Cardiac fibroblast (primary cell): Measurements from ENCODE around the gene ZNF615.
"Not testable (repeated sequence)": the region's sequence is repeated elsewhere in the genome, so short reads cannot be mapped to it uniquely, and the experiment has no call there.

Source experiments
- DNase-seq, 2 donors: peaks; one replicate each; pipeline versions ENCODE4 v3.0.0 to v3.0.0-alpha.2; 2010; ENCODE audit warnings: low read depth in 2 of 2
- H3K4me3 ChIP-seq, 2 donors: replicated peaks in 1 of 2; 1 replicate in 1 of 2; 2 replicates in 1 of 2; pipeline ENCODE4 v1.5.1; 2011; ENCODE audit warnings: low read depth in 2 of 2, low read length in 2 of 2, mild to moderate bottlenecking in 2 of 2, moderate library complexity in 1 of 2
- TF ChIP-seq, protein P1 (sequence below): IDR thresholded peaks from one replicate; pipeline ENCODE4 v1.5.1; 2011; ENCODE audit warnings: low read depth, mild to moderate bottlenecking, low read length, inconsistent platforms

ZNF615 gene

DNA sequence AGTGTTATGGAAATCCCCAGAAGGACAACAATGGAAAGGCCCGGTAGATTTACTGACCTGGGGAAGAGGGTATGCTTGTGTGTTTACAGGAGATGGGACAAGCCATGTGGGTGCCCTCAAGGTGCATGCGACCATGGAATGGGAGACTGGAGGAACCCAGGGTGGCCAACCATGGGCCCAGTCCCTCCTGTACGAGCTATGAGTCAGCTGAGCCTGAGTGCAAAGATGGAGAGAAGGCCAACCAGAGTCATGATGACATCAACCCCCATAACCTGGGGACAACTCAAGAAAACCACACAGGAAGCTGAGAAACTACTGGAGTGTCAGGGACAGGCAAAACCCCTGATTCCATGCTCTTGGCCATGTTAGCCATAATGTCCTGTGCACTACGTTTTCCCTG lies 29.1 kb downstream of the ZNF615 start:
- no peak overlapping the region for H3K4me3 ChIP-seq
- TF ChIP-seq, protein P1, sequence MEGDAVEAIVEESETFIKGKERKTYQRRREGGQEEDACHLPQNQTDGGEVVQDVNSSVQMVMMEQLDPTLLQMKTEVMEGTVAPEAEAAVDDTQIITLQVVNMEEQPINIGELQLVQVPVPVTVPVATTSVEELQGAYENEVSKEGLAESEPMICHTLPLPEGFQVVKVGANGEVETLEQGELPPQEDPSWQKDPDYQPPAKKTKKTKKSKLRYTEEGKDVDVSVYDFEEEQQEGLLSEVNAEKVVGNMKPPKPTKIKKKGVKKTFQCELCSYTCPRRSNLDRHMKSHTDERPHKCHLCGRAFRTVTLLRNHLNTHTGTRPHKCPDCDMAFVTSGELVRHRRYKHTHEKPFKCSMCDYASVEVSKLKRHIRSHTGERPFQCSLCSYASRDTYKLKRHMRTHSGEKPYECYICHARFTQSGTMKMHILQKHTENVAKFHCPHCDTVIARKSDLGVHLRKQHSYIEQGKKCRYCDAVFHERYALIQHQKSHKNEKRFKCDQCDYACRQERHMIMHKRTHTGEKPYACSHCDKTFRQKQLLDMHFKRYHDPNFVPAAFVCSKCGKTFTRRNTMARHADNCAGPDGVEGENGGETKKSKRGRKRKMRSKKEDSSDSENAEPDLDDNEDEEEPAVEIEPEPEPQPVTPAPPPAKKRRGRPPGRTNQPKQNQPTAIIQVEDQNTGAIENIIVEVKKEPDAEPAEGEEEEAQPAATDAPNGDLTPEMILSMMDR: no peak

DNA sequence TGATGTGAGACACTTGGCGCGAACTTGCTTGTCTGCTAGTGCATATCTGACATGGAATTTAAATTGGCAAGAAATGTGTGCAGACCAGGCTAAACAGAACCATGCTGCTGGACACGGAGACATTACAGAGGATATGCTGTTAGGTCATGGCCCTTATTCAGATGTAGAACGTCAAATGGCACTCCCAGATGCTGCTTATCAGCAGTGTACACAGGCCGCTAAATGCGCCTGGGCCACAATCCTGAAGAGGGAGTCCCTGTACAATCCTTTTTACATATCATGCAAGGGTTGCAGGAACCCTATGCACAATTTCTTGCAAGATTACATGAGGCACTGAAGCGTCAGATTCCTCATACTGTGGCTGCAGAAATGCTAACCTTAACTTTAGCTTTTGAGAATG lies 30.7 kb downstream of the ZNF615 start:
- H3K4me3 ChIP-seq: no peak overlapping the region
- TF ChIP-seq, protein P1: no peak
- no peak for DNase-seq

More for the DNA sequence above, 29.1 kb downstream of the ZNF615 start:
- no peak for DNase-seq

DNA sequence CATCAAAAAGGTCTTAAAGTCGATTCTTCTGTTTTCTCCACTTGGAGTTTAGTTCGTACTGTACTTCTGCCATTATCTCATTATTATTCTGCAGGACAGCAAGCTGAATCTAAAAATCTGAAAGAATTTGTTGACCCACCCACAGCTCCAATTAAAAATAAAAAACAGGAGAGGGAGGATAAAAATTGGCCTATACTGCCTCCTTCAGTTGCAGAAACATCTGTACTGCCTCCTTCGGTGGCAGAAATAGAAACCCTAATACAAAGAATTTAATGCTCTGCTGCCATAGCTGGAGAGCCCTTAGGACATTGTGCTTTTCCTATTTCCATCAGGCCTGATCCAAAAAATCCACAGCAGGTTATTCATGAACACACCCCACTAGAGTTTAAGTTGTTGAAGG lies 31.2 kb downstream of the ZNF615 start:
- no peak for DNase-seq
- H3K4me3 ChIP-seq: no peak overlapping the region
- TF ChIP-seq, protein P1: no peak

DNA sequence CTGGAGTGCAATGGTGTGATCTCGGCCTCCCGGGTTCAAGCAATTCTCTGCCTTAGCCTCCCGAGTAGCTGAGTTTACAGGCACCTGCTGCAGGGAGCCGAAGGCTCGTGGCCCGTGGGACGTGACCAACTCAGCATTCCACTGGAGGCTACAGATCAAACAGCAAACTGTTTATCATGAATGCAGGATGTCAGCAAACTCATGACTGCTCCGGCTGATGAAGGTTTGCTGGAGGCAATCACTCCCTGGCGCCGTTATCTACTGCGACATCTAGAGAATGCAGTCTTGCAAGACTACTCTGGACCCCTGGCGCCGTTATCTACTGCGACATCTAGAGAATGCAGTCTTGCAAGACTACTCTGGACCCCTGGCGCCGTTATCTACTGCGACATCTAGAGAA lies 32.2 kb downstream of the ZNF615 start:
- not testable (repeated sequence) for DNase-seq, H3K4me3 ChIP-seq

DNA sequence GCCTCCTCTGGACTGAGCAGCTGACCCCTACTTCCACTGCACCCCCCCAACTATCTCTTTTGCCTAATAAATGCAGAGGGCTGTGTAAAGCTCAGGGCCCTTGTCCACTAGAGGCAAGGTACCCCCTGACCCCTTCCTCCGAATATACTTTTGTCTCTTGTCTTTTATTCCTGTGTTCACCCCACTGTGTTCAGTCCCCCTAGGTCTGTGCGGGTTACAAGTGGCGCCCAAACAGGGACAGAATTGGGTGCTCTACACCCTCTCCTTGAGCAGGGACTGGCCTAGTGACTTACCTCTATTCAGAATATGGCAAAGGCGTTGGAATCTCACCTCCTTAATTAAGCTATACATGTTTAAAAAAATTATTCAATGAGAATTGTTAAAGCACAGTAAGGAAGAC lies 36.4 kb downstream of the ZNF615 start:
- TF ChIP-seq, protein P1: no peak
- no peak overlapping the region for H3K4me3 ChIP-seq
- DNase-seq: peak; percentile 20 to 28

DNA sequence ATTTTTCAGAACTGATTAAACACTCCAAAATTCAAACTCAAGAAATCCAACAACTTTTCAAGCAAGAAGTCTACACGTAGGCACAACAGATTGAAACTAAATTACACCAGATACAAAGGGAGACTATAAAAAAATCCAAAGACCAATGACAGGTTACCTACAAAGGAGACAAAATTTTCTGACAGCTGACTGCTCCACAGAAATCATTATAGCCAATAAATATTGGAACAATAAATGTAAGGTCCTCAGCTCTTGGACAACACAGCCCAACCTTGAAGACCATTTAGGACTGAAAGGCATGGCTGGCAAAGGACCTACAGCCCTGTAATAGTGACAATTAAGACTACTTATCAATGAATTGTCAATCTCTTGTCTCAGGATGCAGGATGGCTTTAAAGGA lies 37.3 kb downstream of the ZNF615 start:
- TF ChIP-seq, protein P1: no peak
- no peak overlapping the region for H3K4me3 ChIP-seq
- DNase-seq: no peak

DNA sequence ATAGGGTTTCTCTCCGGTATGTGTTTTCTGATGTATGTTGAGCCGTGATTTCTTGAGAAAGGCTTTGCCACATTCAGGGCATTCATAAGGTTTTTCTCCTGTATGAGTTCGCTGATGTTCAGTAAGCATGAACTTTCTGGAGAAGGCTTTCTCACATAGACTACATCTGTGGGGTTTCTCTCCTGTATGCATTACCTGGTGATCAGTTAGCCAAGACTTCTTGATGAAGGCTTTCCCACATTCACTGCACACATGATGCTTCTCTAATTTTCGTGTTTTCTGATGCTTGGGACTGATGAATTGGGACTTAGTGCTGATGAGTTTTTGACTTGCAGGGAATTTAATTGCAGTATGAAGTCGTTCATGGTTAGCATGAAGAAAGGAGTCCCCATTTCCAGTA lies 42.4 kb downstream of the ZNF615 start:
- TF ChIP-seq, protein P1: no peak
- no peak for DNase-seq
- H3K4me3 ChIP-seq: no peak overlapping the region

DNA sequence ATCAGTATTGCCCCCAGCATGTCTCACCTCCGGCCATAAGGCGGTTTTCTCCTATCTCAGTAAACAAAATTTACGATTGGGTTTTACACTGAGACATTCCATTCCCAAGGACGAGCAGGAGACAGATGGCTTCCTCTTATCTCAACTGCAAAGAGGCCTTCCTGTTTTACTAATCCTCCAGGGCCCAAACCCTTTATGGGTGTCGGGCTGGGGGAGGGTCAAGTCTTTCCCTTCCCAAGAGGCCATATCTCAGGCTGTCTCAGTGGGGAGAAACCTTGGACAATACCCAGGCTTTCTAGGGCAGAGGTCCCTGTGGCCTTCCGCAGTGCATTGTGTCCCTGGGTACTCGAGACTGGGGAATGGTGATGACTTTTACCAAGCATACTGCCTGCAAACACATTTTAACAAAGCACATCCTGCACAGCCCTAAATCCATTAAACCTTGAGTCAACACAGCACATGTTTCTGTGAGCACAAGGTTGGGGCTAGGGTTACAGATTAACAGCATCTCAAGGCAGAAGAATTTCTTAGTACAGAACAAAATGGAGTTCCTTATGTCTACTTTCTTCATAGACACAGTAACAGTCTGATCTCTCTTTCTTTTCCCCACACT lies 47.3 kb downstream of the ZNF615 start:
- not testable (repeated sequence) for H3K4me3 ChIP-seq, DNase-seq
